ENCODE results near the gene TTC29.
"Not testable (repeated sequence)": the region's sequence is repeated elsewhere in the genome, so short reads cannot be mapped to it uniquely, and the experiment has no call there.

The TTC29 gene

DNA sequence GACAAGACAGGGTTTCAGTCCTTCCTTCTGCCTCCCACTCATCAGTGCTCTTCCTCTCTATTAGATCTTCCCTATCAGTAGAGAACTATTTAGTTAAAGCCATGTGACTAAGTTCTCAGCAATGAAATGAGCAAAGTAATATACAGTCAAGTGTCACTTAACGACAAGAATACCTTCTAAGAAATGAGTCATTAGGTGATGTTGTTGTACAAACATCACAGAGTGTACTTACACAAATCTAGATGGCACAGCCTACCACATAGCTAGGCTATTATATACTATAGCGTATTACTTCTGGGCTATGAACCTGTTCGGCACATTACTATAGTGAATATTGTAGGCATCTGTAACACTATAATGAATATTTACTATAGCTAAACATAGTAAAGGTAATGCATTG is 235.7 kb downstream of the TTC29 start:
- no peak for DNase-seq (ENCODE audit: low read depth, low spot score)

DNA sequence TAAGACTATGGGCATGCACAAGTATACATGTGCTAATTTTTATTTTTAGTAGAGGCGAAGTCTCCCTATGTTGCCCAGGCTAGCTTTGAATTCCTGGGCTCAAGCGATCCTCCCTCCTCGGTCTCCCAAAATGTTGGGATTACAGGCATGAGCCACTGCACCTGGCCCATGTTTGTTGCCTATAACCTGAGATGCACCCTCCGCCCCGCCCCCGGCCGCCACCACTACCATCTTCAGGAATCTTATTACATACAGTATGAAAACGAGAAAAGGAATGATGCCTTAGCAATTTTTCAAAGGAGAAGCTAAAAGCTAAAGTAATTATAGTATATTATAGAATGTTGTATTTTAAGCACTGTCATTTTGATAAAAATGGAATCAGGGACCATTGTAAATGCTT is 245.8 kb downstream of the TTC29 start:
- no peak for DNase-seq (ENCODE audit: low read depth, low spot score)

DNA sequence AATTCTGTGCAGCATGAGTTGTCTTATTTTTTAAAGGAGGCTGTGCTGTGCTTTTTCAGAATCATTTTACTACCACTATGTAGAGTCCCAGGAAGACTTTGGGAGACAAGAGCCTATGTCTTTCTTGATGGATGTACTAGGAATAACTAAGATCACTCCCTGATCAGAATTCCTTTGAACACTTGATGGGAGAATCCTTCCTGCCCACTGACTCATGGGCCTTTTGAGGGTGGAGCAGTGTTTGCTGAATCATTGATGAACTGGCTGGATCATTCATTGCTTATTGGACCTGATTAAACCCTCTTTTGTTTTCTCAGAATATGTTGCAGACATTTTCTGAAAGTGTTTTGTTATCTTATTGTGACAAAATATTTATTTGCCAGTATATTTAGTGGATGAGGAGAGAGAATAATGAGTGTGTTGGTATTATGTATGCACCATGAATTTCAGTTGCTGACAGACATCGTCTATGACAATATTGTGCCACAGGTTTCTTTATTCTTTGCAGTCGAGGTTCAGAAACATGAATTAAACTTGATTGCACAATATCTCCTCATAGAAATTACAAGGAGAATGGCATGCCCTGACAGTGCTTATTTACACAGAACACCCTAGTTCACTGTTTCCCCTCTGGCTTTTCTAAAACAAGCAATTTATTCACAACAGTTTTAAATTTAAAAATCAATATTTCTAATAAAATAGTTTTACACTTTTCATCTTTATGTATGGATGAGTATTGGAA is 270.7 kb downstream of the TTC29 start:
- no peak for DNase-seq (ENCODE audit: low read depth, low spot score)

DNA sequence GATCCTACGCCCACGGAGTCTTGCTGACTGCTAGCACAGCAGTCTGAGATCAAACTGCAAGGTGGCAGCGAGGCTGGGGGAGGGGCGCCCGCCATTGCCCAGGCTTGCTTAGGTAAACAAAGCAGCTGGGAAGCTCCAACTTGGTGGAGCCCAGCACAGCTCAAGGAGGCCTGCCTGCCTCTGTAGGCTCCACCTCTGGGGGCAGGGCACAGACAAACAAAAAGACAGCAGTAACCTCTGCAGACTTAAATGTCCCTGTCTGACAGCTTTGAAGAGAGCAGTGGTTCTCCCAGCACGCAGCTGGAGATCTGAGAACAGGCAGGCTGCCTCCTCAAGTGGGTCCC is 281.7 kb downstream of the TTC29 start:
- DNase-seq (ENCODE audit: low read depth, low spot score): not testable (repeated sequence)

DNA sequence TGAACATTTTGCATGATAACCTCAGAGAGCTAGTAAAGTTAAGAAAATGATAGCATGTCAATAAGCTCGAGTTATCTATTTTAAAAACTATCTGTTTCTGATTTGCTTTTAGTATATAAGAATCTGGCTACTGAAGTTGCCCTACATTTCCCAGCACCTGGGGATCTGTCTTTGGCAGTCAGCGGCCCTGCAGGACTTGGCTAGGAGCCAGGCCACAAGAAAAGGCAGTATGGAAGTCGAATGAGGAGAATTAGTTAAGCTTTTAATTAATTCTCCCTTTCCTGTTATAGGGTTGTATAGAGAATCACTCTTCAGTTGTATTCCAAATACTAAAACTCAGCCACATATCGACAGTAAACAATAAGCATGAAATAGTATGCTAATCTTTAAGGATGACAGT is 284.3 kb downstream of the TTC29 start:
- no peak for DNase-seq (ENCODE audit: low read depth, low spot score)

Data from activated naive CD8-positive, alpha-beta T cell treated with anti-CD3 and anti-CD28 coated beads, Interleukin-2, amount 50 U/mL, for 16 hours (primary cell).